KG1 (cell line): ENCODE data around the gene CDSN.
A peak's percentile ranks its signal among the peaks of the same experiment; 100 is the strongest.

Experiments
- DNase-seq: peaks from one replicate; lab custom pipeline; 2025; lab: John Stamatoyannopoulos, UW

Gene CDSN

DNA sequence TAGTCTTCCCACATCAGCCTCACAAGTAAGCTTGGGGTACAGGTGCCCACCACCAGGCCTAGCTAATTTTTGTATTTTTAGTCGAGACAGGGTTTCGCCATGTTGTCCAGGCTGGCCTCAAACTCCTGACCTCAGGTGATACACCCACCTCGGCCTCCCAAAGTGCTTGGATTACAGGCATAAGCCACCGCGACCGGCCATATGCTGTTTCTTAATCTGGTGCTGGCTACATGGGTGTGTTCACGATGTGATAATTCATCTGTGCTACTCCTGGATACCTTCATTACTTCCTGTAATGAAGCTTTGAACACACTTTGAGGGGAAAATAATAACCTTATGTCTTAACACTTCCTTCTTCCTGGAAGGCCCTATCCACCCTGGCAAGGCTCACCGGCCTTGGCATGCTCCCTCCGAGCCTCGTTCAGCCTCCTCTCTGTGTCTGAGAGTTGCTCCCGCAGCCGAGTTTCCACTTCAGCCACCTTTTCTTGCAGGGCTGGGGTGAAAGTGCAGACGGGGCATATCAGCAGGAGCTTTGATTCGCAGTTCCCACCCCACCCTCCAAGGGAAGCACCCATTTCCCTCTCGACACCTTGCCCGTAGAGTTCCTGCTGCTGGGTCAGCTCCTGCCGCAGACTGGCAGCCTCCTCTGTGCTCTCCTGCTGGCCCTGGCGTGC, 24.2 kb upstream of the CDSN start:
- DNase-seq = no peak

- no peak for DNase-seq
Observed at GRCh38 chr6:31143148-31143547, 22.9 kb upstream of the CDSN start.

- DNase-seq = no peak
Observed at GRCh38 chr6:31142361-31142761, 22.1 kb upstream of the CDSN start.

GRCh38 chr6:31140643-31141042, 20.4 kb upstream of the CDSN start:
- DNase-seq = no peak

GRCh38 chr6:31139599-31139998, 19.4 kb upstream of the CDSN start:
- DNase-seq = no peak

GRCh38 chr6:31138982-31139381, 18.7 kb upstream of the CDSN start, which contains the start of gene PSORS1C2:
PSORS1C2 (minus strand) TSS chr6:31139066; CDS start chr6:31139026, 40 bp downstream.
- DNase-seq = no peak

DNA sequence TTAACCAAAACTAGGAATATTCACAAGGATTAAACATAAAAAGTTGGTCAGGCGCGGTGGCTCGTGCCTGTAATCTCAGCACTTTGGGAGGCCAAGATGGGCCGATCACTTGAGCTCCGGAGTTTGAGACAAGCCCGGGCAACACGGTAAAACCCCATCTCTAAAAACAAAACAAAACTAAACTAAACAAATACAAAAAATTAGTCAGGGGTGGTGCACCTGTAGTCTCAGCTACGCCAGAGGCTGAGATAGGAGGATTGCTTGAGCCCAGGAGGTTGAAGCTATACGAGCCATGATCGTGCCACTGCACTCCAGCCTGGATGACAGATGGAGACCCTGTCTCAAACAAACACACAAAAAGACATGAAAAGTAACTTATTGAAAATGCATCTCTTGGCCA, 15.5 kb upstream of the CDSN start:
- DNase-seq = no peak

DNA sequence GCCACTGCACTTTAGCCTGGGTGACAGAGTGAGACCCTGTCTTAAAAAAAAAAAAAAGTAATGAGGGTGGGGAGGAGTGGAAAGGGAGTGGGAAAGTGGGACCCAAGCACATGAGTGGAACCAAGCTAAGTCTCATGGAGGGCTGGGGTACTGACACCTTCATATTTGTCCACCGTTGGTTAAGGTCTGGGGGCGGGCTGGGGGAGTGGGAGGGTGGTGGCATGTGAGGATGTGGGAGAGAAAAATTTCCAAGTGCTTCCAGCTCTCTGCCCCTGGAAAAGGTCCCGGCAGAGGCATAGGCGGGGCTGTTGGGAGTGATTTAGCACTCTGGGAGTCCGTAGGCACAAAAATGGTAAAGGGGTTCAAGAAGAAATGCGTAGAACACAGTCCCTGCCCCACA, 12.6 kb upstream of the CDSN start:
- no peak for DNase-seq

GRCh38 chr6:31131595-31131994, 11.3 kb upstream of the CDSN start:
- DNase-seq = no peak

DNA sequence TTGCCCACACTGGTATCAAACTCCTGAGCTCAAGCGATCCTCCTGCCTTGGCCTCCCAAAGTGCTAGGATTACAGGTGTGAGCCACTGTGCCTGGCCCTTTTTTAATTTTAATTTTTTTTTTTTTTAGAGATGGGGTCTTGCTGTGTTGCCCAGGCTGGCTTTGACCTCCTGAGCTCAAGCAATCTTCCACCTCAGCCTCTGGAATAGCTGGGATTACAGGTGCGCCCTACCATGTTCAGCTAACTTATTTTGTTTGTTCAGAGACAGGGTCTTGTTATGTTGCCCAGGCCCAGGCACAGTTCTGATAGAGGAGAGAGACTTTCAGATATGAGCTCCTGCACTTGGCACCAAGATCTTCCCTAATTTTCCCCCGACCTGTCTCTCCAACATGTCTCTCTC, 10.5 kb upstream of the CDSN start:
- no peak for DNase-seq

GRCh38 chr6:31129130-31129529, 8.9 kb upstream of the CDSN start:
- no peak for DNase-seq

GRCh38 chr6:31128093-31128676, 7.9 kb upstream of the CDSN start:
- peak; percentile 40 for DNase-seq

DNA sequence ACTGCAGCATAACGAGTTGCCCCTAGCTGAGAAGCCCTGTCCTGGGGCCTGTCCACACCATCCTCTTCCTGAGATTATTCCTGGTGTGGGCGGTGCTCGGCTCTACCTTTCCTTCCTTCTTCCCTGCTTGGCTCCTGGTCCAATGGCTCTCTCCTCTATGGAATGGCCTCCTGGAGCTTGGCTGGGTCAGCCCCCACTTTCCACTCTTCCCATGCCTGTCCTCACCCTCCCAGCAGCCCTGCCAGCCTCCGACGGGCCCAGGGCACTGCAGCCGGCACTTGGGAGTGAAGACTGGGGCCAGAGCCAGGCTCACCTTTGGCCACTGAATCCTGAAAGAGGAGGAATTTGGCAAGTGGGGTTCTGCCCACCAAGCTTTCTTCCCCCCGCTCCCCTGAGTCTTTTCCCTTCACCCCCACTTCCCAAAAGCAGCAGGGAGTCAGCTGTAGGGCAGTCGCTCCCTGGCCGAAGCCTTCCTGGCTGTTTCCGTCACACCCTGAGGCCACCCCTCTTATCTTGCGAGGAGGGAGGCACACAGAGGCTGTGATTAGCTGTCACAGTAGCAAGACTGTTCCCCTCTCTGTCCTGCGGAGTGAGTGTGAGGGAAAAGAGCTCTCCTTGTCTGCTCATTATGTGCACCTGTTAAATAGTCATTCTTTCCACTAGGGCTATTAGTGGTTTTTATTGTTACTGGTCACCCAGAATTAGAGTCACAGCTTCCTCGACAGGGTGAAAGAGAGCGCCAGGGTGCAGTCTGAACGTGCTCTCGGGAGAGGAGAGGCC, 6.3 kb upstream of the CDSN start:
- no peak for DNase-seq

- DNase-seq = no peak
Observed at GRCh38 chr6:31125586-31126363, 5.5 kb upstream of the CDSN start.

GRCh38 chr6:31125162-31125561, 4.9 kb upstream of the CDSN start:
- no peak for DNase-seq

DNA sequence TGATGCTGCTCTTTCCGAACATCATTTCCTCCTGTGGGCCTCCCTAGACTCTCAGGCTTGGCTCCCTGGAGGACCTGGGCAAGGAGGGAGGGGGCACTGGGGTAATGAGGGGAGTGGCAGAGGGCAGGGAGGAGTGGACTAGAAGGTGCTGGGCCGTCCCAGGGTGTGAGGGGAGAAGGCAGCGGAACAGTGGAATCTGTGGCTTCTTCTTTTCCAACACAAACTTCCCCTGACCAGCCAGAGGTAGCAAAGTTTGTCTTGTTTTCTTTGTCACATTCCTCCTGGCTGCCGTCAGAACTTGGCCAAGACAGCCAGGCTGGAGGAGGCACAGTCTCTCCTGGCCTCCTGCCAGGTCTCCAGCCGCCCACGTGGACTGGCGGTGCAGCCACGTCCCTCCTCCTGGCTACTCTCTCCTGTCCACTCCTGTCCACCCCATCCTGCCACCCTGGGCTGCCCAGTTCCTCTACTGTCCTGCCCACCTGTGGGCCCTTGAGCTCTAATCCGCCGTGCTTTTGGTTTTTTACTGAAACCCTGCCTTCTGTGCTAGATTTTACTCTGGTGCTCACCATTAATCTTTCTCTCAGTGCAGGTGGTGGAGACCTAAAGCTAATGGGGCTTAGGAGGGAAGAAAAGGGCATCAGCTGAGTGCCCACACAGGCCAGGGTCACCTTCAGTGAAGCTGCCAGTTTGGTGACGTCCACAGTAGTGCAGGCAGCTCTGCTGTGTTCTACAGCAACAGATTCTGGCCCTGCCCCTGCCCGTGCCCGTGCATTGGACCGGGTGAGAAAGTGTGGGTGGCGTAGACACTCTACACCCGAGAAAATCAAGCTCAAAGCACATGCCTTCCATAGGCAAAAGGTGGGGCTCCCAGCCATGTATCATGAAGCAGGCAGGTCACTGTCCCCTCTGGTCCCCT, 2.8 kb upstream of the CDSN start:
- DNase-seq = no peak

DNA sequence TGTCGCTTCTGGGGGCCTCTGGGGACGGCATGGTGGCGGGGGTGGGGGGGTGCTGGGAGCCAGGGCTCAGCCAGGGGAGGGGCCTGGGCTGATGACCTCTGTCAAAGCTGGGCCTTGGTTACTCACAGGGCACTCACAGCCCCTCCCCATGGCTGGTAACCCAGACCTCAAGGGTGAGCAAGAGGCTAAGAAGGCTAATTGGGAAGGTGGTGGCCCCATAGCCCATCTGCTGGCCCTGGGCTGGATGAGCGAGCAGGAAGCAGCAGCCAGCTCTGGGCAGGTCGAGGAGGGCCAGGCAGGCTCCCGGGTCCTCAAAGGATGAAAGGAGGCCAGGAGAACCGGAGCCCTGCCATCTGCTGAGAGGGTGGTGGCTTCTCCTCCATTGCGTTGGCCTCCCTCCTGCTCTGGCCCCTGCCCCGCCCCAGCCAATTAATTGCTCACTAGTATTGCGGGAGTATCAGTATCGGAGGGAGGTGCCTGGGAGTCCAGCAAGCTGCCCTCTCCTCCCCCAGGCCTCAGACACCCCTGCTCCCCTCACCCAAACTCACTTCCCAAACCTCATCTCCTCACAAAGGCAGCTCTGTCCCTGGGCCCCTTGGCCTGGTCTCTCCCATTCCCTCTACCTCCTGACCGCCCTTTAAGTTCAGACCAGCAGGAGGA, 1.0 kb upstream of the CDSN start:
- DNase-seq = no peak

- no peak for DNase-seq
Observed at GRCh38 chr6:31118178-31118577, 2.1 kb downstream of the CDSN start.

- DNase-seq = no peak
Observed at GRCh38 chr6:31116661-31117385, 3.4 kb downstream of the CDSN start.

DNA sequence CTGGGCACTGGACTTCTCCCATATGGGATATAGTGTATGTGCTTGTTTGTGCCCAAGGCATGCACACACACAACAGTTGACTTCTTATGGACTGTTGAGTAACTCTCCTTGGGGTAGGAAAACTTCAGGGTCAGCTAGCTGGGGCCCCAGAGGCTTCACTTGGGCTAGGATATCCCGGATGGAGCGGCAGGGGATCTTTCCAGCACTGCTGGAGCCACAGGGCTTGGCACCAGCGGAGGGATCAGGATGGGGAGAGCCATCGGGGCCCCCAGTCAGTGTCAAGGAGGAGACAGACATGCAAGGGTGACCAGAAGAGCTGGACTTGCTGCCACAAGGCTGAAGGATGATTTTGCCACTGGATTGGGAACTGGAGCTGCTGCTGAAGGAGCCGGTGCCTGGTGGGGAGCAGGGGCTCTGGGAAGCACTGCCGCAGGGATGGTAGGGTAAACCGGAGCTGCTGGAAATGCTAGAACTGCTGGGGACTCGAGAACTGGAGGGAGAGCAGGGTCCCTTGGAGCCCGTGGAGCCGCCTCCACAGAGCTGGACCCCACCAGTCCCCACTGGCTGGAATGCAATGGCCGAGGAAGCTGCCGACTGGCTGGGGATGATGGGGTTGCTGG, 4.2 kb downstream of the CDSN start:
- DNase-seq = no peak
